Lung microvascular endothelial cell (primary cell): ENCODE data around the gene COL13A1. TPM values are rescaled to one million over a fixed set of nuclear protein-coding genes. Genes with fewer than 3 reads are reported as not detected.

Experiments used
- DNase-seq, 2 donors: peaks; one replicate each; pipeline versions ENCODE4 v3.0.0 to v3.0.0-alpha.2; 2010; ENCODE audit warnings: low read depth in 2 of 2
- total RNA-seq: library from RNA; depleted of rRNA; stranded (reverse); fragments of >200 nt; gene quantifications from 2 replicates; pipeline ENCODE4 v1.2.1, GENCODE V29; 2014

COL13A1 gene
- total RNA-seq, 1 donor from 2014 or later, result 1.2 TPM

GRCh38 chr10:69866246-69866687 is 64.6 kb downstream of the COL13A1 start:
- no peak for DNase-seq

- peak; percentile 54 to 75 for DNase-seq
These were observed 65.2 kb downstream of the COL13A1 start for GRCh38 chr10:69866688-69867461.

- DNase-seq, result no peak
These were observed 66.2 kb downstream of the COL13A1 start for GRCh38 chr10:69867699-69868558.

GRCh38 chr10:69868821-69869220 is 67.1 kb downstream of the COL13A1 start:
- no peak for DNase-seq

- peak; percentile 42 to 56 for DNase-seq
These were observed 67.7 kb downstream of the COL13A1 start for GRCh38 chr10:69869291-69869961.

GRCh38 chr10:69870591-69870990 is 68.9 kb downstream of the COL13A1 start:
- peak; percentile 12 to 58 for DNase-seq

- DNase-seq, result no peak
These were observed 69.4 kb downstream of the COL13A1 start for GRCh38 chr10:69871074-69871473.

GRCh38 chr10:69872323-69872722 is 70.6 kb downstream of the COL13A1 start:
- DNase-seq, result no peak

GRCh38 chr10:69873135-69873639 is 71.5 kb downstream of the COL13A1 start:
- DNase-seq, result no peak

GRCh38 chr10:69874449-69874848 is 72.7 kb downstream of the COL13A1 start:
- DNase-seq, result peak; percentile 67 to 83

- DNase-seq, result no peak
These were observed 74.2 kb downstream of the COL13A1 start for GRCh38 chr10:69875856-69876255.

GRCh38 chr10:69876286-69876685 is 74.6 kb downstream of the COL13A1 start:
- DNase-seq, result no peak

- no peak for DNase-seq
These were observed 75.2 kb downstream of the COL13A1 start for GRCh38 chr10:69876931-69877330.

GRCh38 chr10:69878038-69878437 is 76.3 kb downstream of the COL13A1 start:
- DNase-seq, result no peak

GRCh38 chr10:69878951-69879350 is 77.2 kb downstream of the COL13A1 start:
- no peak for DNase-seq

GRCh38 chr10:69879634-69880257 is 78.0 kb downstream of the COL13A1 start:
- DNase-seq, result no peak

GRCh38 chr10:69880301-69881081 is 78.8 kb downstream of the COL13A1 start:
- DNase-seq, result no peak

- no peak for DNase-seq
These were observed 79.5 kb downstream of the COL13A1 start for GRCh38 chr10:69881202-69881601.

- no peak for DNase-seq
These were observed 81.8 kb downstream of the COL13A1 start for GRCh38 chr10:69883310-69884023.

- DNase-seq, result no peak
These were observed 82.3 kb downstream of the COL13A1 start for GRCh38 chr10:69884024-69884367.
